ENCODE data around the gene ABCB4. TPM values are rescaled to one million over a fixed set of nuclear protein-coding genes. Genes with fewer than 3 reads are reported as not detected.
A peak's percentile ranks its signal among the peaks of the same experiment; 100 is the strongest.

The ABCB4 gene
- polyA plus RNA-seq, 1 experiment = 0.05 TPM

DNA sequence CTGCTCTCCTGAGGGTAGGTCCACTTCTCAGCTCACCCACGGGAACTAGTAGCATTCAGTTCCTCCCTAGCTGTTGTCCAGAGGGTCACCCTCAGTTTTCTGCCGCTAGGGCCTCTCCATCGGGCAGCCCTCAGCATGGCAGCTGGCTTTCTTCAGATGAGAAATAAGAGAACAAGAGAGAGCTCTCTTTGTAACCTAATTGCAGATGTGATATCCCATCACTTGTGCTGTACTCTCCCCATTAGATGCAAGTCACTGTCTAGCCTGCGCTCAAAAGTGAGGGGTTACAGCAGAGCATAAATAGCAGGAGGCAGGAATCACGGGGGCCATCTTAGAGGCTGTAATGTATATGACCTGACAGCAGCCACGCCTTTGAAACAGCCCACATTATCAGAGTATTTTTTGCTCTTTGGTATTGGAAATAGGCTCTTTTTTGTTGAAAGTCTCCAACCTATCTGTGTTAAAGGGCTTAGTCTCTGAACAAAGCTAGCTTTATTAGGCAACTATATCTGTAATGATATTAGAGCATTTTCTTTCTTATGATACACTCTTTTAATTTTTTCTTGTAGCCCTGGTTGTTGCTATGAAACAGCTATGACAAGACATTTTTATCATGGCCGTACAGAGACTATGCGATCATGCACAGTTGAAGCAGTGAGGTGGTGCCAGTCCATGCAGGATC, 84.3 kb downstream of the ABCB4 start:
- Histone ChIP-seq H3K27me3 (ENCODE audit: control insufficient read depth, insufficient read depth, low read length) (no peaks in the 10 kb centered on the region), H3K4me3 (ENCODE audit: low read depth, low read length) (no peak overlapping the region), H3K27ac (ENCODE audit: low read depth, low read length) (no peak overlapping the region), H3K9me3 (ENCODE audit: control insufficient read depth, insufficient read depth, low read length) (no peaks in the 10 kb centered on the region)
- ChIA-PET POLR2A (no interaction called here), CTCF (interaction anchor here (0.7 kb wide), 1 partner anchor 79 kb away, joined by 3 read pairs; no protein-coding TSS in a partner anchor)
- no peak for DNase-seq (ENCODE audit: low read depth, low spot score)
- TF ChIP-seq, protein P1, sequence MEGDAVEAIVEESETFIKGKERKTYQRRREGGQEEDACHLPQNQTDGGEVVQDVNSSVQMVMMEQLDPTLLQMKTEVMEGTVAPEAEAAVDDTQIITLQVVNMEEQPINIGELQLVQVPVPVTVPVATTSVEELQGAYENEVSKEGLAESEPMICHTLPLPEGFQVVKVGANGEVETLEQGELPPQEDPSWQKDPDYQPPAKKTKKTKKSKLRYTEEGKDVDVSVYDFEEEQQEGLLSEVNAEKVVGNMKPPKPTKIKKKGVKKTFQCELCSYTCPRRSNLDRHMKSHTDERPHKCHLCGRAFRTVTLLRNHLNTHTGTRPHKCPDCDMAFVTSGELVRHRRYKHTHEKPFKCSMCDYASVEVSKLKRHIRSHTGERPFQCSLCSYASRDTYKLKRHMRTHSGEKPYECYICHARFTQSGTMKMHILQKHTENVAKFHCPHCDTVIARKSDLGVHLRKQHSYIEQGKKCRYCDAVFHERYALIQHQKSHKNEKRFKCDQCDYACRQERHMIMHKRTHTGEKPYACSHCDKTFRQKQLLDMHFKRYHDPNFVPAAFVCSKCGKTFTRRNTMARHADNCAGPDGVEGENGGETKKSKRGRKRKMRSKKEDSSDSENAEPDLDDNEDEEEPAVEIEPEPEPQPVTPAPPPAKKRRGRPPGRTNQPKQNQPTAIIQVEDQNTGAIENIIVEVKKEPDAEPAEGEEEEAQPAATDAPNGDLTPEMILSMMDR (IDR thresholded peaks at IDR 0.05; ENCODE audit: low read depth, low read length) = no peak

DNA sequence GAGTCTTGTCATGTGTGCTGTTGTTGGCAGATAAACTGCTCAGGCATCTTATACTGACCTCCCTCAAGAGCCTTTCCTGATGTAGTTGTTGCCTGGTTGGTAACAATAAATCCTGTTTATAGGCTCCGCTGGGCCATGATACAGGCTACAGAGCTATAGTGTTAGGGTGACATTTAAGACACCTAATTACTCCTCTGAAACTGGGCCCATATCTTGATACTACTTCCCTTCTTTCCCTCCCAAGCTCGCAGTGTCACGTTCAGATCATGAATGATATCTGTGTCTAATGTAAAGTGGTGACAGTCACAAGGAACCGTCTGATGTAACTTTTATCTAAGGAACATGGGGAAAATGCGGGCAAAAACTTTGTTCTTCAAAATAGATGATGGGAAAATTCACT, 94.6 kb downstream of the ABCB4 start:
- TF ChIP-seq, protein P1 (IDR thresholded peaks at IDR 0.05; ENCODE audit: low read depth, low read length) = no peak
- Histone ChIP-seq H3K27ac (ENCODE audit: low read depth, low read length) (no peak overlapping the region), H3K27me3 (ENCODE audit: control insufficient read depth, insufficient read depth, low read length) (no peaks in the 10 kb centered on the region), H3K4me3 (ENCODE audit: low read depth, low read length) (no peak overlapping the region), H3K9me3 (ENCODE audit: control insufficient read depth, insufficient read depth, low read length) (no peaks in the 10 kb centered on the region)
- CTCF ChIA-PET = no interaction called here
- DNase-seq (ENCODE audit: low read depth, low spot score) = no peak
- POLR2A ChIA-PET = no interaction called here

DNA sequence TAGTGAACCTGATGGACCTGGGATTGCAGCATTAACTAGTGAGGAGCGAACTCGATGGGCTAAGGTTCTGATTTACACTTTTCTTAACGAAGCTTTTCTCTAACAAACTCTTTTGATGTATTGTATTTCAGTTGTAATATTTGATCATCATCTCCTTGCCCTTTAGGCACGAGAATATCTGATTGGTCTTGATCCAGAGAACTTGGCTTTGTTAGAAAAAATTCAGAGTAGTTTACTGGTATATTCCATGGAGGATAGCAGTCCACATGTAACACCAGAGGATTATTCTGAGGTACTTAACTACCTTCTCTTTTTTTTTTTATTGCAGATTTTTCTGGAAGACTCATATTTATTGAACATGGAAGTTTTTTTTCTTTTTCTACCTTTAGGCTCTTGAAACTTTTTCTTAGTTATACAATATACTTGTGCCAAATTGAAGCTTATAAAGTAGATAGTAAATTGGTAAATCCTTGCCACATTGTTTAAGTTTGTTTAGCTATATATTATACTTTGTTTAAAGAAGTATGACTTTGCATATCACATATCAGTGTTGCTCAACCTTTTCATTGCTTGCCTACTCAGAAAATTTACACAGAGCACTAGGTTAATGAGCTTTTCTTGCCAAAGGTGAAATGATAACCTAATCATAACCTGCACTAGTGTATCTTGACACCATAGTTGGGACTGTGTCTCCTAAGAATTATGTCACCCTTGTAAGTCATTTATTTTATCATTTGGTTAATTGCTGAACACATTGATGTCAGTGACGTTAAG, 99.6 kb downstream of the ABCB4 start:
- Histone ChIP-seq H3K27me3 (ENCODE audit: control insufficient read depth, insufficient read depth, low read length) (no peaks in the 10 kb centered on the region), H3K9me3 (ENCODE audit: control insufficient read depth, insufficient read depth, low read length) (no peaks in the 10 kb centered on the region), H3K27ac (ENCODE audit: low read depth, low read length) (no peak overlapping the region), H3K4me3 (ENCODE audit: low read depth, low read length) (no peak overlapping the region)
- no peak for DNase-seq (ENCODE audit: low read depth, low spot score)
- CTCF ChIA-PET = interaction anchor here (0.6 to 0.7 kb wide), 2 partner anchors 63 to 428 kb away, joined by 6 to 7 read pairs; no protein-coding TSS in a partner anchor
- POLR2A ChIA-PET = interaction anchor here (0.9 kb wide), 3 partner anchors 23 to 59 kb away, joined by 4 to 6 read pairs (median 5); no protein-coding TSS in a partner anchor
- TF ChIP-seq, protein P1 (IDR thresholded peaks at IDR 0.05; ENCODE audit: low read depth, low read length) = no peak

DNA sequence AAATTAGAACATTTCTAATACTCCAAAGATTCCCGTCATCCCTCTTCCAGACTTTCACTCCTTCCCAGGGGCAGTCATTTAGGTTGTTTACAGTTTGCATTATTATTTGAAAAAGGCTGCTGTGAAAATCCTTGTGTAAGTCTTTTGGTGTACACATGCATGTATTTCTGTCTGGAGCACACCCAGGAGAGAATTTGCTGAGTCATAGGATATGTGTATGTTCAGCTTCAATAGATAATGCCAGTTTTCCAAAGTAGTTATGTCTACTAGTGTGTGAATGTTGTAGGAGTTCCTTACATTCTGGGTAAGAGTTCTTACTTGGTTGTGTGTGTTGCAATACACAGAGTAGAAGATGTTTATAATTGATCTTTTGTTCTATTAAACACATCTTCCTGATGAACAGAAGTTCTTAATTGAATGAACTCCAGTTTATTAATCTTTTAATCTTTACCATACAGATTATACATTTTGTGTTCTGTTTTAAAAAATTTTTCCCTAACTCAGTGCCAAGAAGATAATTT, 104.8 kb downstream of the ABCB4 start:
- no peak overlapping the region for H3K4me3 ChIP-seq (ENCODE audit: low read depth, low read length)
- POLR2A ChIA-PET = no interaction called here
- H3K27ac ChIP-seq (ENCODE audit: low read depth, low read length) = no peak overlapping the region
- TF ChIP-seq, protein P1 (IDR thresholded peaks at IDR 0.05; ENCODE audit: low read depth, low read length) = no peak
- H3K9me3 ChIP-seq (ENCODE audit: control insufficient read depth, insufficient read depth, low read length) = no peaks in the 10 kb centered on the region
- peak; percentile 42 for DNase-seq (ENCODE audit: low read depth, low spot score)
- CTCF ChIA-PET = no interaction called here
- no peaks in the 10 kb centered on the region for H3K27me3 ChIP-seq (ENCODE audit: control insufficient read depth, insufficient read depth, low read length)

DNA sequence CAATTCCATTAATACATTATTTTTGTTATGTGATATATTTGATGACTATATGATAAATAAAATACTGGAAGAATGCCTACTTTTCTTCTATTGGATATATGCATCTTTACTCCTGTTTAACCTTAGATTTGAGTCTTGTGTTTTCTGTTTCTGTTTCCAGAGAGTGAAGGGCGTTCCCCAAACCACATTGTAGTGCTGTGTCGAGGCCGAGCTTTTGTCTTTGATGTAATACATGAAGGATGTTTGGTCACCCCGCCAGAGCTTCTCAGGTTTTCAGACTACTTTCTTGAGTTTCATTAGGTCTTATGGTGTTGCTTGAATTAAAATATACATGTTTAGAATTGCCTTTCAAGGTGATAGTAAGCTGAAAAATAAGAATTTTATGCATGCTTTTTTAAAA, 106.3 kb downstream of the ABCB4 start:
- Histone ChIP-seq H3K27ac (ENCODE audit: low read depth, low read length) (no peak overlapping the region), H3K9me3 (ENCODE audit: control insufficient read depth, insufficient read depth, low read length) (no peaks in the 10 kb centered on the region), H3K27me3 (ENCODE audit: control insufficient read depth, insufficient read depth, low read length) (no peaks in the 10 kb centered on the region), H3K4me3 (ENCODE audit: low read depth, low read length) (no peak overlapping the region)
- ChIA-PET CTCF (interaction anchor here (1.0 to 1.2 kb wide), 2 partner anchors 30 to 47 kb away, joined by 3 read pairs; no protein-coding TSS in a partner anchor), POLR2A (no interaction called here)
- TF ChIP-seq, protein P1 (IDR thresholded peaks at IDR 0.05; ENCODE audit: low read depth, low read length) = no peak
- no peak for DNase-seq (ENCODE audit: low read depth, low spot score)

Measured in AG04450 (cell line).